ENCODE results near the gene MSS51.

MSS51 gene

GRCh38 chr10:73439055-73439454 lies 5.7 kb upstream of the MSS51 start:
- TF ChIP-seq ZFX (IDR thresholded peaks at IDR 0.05) = no peak
- TF ChIP-seq CTCF (conservative IDR thresholded peaks at IDR 0.05) = no peak

DNA sequence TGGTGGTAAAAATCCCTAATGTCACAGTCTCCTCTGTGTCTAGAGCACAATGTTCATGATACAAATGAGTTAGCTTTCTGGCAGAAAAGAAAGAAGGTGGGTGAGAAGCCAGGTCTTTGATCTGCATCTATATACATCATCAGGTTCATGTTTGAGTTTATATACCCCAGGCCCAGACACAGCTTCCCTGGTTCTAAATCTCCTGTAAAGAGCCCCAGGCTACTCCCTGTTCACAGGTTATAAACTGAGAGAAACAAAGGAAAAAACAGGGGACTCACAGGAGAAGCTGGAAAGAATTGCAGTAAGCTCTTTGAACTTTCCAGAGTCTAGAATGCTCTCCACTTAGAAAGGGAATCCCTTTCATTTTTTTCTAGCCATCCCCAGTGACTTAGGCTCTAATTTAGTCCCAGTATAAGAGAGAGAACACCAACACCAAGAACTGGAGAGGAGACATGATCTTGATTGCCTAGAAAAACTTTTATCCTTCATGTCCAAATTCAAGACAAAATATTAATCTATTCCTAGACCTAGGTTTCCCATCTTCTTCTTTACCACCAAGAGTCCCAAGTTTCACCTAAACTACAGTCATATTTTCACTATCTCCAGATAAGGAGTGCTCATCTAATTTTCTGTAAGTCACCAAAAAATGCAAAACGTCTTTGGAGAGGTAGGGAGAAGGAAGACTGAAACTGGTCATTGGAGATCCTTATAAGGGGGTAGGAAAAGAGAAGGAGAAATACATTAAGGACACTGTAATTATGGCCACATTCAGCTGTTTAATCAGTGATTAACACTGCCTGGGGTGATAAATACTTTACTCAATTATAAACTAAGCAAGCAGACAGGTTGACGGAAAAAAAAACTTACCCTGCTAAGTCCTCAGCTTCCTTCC lies 469 bp downstream of the MSS51 start:
- no peak for TF ChIP-seq ZFX (IDR thresholded peaks at IDR 0.05)
- no peak for TF ChIP-seq CTCF (conservative IDR thresholded peaks at IDR 0.05)
- no peak overlapping the region for H3K27ac ChIP-seq

More at GRCh38 chr10:73439055-73439454, 5.7 kb upstream of the MSS51 start:
- H3K27ac ChIP-seq = no peak overlapping the region

GRCh38 chr10:73426318-73426717 lies 7.0 kb downstream of the MSS51 start:
- no peak for TF ChIP-seq ZFX (IDR thresholded peaks at IDR 0.05)
- TF ChIP-seq CTCF (conservative IDR thresholded peaks at IDR 0.05) = no peak
- H3K27ac ChIP-seq = no peak overlapping the region

DNA sequence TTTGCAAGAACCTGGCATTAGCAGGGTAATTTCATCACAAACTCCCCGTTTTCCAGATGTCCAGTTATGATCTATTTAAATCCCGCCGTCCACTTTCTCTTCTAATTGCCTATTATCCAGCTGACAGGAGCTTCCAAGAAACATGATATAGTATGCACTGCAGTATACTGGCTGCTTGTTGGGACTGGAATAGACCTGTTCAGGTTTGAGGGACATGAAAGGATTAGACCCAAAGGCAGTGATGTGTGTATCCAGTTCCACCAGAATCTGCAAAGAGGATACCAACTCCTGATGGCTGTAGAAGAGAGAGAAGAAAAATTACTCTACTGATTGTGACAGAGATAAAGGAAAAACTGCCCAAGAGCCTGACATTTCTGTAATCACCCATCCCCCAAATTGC lies 8.9 kb downstream of the MSS51 start:
- no peak for TF ChIP-seq CTCF (conservative IDR thresholded peaks at IDR 0.05)
- TF ChIP-seq ZFX (IDR thresholded peaks at IDR 0.05) = no peak
- H3K27ac ChIP-seq = no peak overlapping the region

GRCh38 chr10:73423309-73423708 lies 10.1 kb downstream of the MSS51 start:
- TF ChIP-seq ZFX (IDR thresholded peaks at IDR 0.05) = no peak
- no peak for TF ChIP-seq CTCF (conservative IDR thresholded peaks at IDR 0.05)
- H3K27ac ChIP-seq = no peak overlapping the region

DNA sequence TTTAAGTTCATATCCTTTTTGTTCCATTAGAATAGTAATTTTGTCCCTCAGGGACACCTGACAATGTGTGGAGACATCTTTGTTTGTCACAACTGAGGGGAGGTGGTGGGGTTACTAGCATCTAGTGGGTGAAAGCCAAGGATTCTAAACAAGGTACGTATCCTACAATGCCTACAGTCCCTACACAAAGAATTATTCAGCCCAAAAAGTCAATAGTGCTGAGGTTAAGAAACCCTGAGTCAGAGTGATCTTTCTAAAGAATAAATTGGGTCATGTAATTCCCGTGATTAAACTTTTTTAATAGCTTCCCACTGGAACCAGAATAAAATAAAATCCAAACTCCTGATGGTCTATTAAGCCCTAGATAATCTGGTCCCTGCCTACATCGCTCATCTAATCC lies 16.8 kb downstream of the MSS51 start:
- no peak overlapping the region for H3K27ac ChIP-seq
- TF ChIP-seq CTCF (conservative IDR thresholded peaks at IDR 0.05) = no peak

DNA sequence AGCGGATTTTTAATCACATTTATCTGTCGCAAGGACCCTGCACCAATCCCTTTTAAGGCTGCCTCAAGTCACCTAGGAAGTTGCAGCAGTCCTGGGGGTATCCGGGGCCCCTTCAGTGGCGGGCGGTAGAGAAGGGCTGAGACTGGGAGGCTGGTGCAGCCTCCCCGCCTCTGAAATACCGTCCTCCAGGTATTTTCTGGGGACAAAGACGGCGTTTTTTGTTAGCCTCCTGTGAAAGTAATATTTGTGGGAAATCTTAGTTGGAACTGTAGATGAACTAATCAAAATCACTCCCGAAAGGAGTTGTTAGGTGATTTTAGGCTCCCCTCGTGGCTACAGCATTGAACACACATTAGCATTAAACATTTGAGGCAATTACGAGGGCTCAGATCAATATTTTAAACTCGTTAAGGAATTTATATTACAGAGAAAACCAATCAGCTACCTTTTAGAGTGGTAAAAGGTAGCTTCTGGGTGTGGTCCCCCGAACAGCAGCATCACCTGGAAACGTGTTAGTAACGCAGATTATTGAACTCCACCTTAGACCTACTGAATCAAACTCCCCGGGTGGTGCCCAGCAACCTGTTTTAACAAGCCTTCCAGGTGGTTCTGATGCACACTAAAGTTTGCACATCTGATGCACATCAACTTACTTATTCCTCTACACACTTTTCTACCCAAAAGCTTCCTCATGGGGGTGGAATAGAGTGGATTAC lies 19.0 kb downstream of the MSS51 start:
- peak overlapping the region; percentile 95 for H3K27ac ChIP-seq
- no peak for TF ChIP-seq ZFX (IDR thresholded peaks at IDR 0.05)
- peak; percentile 32 for TF ChIP-seq CTCF (conservative IDR thresholded peaks at IDR 0.05)
